NOMO-1 (cell line): ENCODE data around the gene ETNK2.

Source experiments
- DNase-seq, 2 experiments: peaks; one replicate each; lab custom pipeline; 2025; ENCODE audit not compliant: unreplicated experiment in 2 of 2; lab: John Stamatoyannopoulos, UW

ETNK2 gene

DNA sequence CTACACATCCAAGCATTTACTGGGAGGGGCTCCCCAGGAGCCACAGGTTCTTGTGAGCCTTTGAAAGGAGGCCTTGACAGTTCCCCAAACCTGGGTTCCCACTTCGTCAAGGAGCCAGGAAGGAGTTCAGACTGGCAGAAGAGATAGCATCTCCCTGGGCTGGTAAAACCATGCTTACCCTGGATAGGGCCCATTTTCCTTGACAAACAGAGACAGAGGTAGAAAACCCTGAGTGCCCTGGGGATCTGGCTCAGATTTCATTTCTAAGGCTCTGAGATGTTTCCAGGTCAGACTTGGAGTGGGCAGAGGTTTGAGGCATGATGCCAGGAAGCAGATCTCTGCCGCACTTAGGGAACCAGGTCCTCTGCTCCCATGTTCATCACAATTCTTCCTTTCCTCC lies 2.7 kb downstream of the ETNK2 start:
- DNase-seq, result no peak

DNA sequence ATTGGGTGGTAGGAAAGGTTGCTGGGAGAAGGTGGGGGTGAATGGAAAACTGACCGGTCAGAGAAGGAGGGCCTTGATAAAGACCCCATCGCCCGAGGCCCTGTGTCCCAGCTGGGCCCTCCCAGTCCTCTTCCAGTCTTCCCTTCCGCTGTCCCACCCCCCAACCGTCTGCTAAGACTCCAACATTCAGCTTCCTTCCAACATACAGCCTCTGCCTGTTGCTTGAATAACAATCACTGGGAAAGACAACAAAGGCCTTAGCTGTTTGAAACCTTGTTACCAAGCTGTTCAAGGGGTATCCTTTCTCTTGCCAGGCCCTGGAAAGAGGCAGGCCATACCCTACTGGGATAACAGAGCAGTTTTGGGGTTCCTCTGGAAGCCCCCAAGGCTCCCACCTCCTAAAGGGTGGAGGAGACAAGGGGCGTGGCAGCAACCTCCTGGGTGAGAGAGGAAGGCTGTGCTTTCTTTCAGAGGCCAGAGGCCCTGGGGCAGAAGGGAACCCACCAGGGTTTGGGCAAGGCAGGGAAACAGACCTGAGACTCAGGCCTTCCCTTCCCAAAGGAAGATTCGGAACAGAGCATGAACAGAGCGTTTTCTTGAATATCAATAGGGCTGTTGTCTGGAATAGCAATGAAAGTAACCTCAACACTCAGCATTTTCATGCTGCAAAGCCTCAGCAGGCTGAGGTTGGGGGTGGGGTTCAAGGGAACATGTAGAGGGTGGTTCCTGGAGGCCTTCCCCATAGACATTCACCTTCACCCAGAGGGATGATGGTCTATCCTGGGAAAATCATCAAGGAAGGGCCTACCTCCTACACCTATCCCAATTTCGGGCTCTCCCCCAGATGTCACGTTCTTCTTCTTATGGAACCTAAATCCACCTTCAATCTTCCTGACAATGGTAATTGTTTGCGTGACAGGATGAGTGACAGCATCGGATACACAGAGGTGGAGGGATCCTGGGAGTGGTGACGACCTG lies 4.1 kb downstream of the ETNK2 start:
- DNase-seq, result no peak

DNA sequence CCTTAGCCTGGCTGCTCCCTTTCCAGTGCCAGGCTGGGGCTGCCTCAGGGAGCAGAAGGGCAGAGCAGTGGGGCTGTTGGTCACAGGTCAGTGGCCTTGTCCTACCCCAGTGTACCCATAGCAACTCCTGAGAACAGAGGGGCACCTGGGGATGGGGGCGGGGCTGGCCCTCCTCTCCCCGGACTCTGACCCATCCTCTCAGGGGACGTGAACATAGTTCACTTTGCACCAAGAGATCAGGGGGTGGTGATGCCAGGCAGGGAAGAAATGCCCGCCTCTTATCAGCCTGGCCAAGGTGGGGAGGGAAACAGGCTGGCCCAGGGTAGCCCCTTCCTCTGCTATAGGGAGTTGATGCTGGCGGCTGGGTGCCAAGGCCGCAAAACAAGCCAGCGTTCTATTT lies 4.9 kb downstream of the ETNK2 start:
- no peak for DNase-seq

DNA sequence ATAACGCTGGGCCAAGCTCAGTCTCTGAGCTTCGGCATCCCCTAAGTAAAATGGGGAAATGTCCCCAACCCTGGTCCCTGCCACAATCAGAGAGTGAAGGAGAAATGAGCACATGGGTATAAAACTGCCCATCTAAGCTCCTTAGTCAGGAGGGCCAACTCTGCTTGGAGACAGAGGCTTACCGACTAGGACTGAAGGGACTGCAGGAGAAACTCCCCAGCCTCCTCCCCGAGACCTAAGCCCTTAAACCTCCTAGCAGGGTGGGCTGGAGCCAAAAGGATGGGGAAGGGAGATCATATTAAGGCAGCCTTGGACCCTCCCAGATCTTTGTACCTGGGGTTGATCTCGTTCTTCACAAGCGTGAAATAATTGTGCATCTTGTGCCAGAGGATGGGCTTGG lies 5.5 kb downstream of the ETNK2 start:
- no peak for DNase-seq

DNA sequence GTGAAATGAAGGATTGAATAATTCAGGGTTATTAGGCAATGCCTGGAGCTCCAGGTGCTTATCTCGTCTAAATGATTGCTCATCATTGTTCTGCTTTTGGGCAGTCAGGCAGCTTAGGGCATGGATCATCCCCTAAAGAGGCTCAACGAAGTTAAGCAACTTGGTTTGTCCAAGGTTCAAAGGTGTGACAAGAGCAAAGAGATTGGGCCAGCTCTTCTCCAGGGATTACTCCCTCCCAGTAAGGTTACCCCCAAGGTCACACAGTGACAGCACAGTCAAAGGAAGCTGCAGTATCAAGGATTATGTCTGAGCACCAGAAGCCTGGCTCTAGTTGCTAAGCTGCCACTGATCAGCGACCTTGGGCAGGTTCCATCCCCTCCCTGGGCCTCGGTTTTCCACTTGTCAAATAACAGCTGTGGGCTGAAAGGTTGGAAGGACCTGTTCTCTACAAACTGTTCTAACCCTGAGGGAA lies 6.8 kb downstream of the ETNK2 start:
- DNase-seq, result no peak

DNA sequence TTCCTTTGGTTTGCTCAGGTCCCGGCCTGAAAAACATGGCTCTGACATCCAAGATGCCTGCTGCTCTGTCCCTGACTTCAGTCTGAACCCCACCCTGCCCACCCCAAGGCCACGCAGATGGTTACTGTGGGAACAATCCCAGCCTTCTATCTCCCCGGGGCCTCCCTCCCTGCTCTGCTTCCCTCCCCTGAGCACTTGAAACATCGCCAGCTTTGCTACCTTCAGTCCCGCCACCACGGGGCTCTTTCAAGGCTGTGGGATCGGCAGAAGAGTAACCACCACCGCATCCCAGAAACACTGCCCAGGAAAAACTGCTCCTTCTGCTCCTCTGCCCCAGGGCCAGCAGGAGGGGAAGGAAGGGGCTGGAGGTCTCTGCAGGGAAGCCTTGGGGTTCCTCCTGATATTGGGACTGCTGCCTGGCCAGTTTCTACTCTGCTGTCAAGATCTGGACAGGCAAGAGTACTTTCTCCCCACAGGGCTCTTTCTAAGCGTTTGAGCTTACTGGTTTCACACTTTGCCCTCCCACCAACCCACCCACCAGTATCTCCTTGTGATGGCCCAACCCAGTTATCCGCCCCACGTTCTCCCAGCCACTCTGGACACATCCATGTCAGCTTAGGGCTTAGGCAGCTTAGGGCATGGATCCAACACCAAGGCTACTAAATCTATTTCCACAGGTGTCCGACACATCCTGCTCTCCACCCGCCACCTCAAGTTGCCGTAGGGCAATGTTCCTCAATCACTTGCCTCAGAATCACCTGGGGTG lies 8.4 kb downstream of the ETNK2 start:
- no peak for DNase-seq

DNA sequence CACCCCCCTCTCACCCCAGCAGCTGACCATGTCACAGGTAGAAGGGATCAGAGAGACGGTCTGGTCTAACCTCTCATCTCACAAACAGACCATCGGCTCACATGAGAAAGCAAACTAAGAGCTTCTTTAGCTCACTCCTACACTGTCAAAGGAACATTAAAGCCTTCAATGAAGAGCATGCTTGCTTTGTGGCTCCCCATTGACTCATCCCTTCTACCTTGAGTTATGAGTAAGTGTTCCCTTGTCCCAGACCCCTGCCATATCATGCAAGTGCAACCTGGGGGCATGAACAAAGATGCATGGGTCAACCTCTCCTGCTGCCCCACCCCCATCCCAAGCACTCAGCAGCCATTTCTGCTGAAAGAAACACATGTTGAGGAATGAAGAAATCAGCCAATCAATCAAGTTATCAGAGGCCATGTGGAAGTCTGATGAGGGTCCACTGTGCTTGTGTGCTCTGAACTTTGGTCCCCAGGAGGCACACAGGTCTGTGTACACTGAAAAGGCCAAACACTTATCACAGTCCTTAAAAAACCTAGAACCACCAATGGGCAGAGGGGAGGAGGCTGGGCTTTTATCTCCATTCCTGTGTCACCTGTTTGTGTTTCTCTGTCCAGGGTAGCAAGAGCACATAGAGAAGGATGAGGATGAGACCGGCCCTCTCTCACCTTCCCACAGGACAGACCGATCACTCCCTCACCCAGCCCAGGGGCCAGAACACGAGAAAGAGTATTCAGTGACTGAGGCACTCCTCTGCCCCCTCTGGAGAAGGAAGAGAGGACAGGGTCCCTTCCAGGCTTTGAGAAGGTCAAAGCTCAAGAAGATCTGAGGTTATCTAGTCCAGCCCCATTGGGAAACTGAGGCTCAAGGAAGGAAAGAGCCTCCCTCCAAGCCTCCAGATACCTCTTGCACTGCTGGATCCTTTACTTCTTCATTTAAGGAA lies 9.5 kb downstream of the ETNK2 start:
- DNase-seq, result no peak

DNA sequence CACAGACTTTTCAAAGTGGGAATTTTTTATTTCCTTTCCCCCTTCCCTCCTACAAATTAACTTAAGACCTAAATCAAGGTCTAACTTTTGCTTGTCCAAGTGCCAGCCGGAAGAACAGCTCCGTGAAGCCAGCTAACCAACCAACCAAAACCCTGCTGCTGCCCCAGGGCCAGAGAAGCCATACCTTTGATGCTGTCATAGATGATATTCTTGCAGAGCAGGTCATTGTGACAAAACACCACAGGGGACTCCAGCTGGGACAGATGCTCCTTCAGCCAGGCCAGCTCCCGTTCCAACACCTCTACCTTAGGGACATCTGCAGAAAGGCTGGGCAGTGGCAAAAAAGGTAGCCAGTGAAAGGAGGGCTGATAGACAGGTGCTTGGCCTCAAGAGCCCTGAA lies 10.7 kb downstream of the ETNK2 start:
- DNase-seq, result no peak

DNA sequence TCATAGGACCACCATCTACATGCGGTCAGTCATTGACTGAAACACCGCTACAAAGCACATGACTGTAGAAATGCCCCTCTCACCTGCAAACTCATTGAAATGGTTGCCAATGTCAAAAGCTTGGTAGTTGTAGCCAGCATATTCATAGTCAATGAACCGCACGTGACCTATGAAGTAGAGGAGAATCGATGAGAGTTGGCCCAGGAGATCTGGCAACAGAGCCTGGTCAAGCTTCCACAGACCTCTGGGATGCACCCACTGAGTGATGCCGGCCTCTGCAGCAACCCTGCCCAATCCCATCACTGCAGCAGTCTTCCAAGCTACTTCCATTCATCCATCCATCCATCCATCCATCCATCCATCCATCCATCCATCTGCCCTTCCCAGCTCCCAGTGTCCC lies 11.9 kb downstream of the ETNK2 start:
- DNase-seq, result no peak

DNA sequence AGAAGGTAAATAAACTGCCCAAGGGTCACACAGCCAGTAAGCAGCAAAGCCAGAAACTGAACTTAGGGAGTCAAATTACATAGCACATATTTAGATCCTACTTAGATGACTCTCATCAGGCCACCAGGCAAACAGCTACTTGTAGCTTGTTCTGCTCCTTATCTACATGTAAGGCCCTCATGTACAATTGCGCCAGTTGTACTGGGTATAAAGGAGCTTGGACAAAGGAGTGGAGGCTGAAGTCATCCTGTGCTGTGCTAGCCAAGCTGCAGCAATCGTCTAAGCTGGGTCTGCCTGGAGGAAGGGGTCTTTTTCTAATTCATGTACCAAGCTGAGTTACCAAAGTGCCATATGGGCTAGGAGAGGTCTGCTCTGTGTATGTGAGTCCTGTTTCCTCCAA lies 12.8 kb downstream of the ETNK2 start:
- DNase-seq, result no peak

DNA sequence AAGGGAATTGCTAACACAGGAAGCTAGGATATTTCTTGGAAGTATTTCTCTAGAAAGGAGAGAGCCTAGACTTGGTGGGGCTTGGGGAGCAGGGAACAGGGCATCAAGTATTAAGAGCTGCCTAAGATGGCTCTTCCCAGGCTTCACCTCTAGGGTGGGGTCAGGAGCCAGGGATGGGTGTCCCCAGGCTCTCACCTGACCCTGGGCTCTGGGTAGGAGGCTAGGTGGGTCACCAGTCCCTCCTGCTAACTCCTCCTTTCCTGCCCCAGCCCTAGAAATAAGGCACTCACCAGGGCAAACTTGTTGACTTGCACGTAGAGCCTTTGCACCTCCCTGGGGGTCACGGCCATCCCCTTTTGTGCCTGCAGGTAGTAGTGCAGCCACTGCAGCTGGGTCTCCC lies 15.0 kb downstream of the ETNK2 start:
- no peak for DNase-seq

DNA sequence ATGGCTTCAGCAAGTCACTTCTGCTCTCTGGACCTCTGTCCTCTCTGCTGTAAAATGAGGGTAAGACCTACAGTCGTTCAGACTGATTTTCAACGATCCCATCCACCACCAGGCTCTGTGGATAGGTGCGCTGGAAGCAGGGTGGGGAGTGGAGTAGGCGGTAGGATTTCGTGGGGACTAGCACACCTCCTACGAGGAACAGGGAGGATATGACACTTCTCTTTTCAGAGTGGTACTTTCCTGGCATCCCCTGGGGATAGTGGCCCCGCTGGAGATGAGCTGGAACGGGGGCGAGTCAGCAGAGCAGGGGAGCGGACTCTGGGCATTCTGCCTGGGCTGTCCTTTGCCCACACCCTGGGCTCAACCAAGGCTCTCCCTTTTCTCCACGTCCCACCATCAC lies 17.7 kb downstream of the ETNK2 start:
- DNase-seq, result no peak

DNA sequence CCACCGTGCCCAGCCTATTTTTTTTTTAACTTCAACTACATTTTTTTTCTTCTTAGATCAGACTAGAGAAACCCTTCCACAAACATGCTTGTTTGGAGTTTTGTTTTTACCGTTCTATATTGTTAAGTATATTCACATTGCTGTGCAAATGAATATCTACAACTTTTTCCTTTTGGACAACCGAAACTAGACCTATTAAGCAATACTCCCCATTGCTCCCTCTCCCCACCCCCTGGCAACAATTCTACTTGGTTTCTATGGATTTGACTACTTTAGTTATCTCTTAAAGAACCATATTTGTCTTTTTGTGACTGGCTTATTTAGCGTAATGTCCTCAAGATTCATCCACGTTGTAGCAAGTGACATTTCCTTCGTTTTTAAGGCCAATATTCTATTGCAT lies 19.1 kb downstream of the ETNK2 start:
- DNase-seq, result no peak

DNA sequence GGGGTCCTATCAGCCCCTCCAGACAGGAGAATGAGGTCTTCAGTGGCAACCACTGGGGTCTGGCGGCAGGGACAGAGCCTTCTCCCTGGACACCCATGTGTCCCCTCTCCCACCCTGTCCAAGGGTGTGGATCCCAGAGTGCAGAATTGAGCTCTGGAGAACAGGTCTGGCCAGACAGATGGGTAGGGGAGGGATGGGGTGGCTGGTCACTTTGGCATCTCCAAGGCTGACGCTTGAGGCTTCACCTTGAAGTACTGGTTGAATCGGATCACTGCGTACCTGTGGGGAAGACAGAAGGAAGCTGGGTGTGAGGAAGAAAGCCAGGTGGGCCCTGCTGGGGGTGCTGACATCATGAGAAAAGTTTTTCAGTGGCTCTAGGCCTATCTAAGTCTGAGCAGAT lies 19.9 kb downstream of the ETNK2 start:
- no peak for DNase-seq

DNA sequence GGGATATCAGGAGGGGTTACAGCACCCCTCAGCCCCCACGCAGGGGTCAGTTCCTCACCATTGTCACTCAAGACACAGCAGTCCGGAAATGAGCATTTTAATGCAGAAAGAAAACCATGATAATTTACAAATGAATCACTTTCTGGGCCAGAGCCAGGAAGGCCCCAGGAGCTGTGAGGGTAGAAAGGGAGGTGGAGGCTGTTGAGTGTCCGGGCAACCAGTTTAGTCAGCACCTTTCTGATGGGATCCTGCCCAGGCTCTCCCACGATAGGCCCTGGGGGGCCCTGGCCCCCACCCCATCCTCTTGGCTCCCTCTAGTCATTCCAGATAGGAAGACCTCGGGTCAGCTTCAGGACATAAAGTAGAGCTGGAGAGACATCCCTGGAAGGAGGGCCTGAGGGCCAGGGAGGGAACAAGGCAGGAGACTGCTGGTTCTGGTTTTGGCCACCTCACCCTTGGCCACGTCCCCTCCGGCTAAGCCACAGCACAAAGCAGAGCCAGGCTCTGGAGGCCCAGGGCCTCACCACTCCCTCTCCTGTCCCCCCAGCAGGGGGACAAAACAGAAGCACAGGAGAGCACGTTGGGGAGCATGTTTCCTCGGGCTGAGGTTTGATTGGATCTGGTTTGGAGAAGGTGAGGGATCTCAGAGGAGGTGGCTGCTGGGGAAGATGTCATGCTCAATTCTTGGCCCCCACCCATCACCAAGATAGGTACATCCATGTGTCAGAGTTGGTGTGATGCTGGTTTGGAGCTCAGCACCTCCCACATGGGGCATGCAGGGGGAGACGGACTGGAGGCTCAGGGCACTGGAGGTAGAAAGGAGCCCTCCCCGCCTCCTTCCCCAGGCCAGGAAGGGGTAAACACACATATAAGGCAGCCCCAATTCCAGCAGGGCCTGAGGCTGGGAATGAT lies 20.6 kb downstream of the ETNK2 start:
- DNase-seq, result no peak

DNA sequence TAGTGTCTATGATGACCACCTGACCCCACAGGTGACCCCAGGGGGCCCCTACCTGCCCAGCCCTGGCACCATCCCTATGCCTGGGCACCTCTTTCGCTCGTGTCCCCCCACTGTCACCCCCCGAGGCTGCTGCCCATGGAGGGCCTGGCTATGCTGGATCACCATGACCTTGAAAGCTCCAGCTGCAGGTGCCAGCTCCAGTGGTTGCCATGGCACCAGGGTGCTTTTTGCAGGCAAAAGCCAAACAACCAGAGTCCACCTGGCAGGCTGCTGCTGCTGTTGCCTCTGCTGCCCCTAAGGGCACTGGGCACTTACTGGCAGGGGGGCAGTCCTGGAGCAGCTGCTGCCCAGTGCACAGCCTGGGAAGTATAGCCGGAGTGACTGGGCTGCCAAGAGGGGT lies 21.7 kb downstream of the ETNK2 start:
- DNase-seq, result no peak

DNA sequence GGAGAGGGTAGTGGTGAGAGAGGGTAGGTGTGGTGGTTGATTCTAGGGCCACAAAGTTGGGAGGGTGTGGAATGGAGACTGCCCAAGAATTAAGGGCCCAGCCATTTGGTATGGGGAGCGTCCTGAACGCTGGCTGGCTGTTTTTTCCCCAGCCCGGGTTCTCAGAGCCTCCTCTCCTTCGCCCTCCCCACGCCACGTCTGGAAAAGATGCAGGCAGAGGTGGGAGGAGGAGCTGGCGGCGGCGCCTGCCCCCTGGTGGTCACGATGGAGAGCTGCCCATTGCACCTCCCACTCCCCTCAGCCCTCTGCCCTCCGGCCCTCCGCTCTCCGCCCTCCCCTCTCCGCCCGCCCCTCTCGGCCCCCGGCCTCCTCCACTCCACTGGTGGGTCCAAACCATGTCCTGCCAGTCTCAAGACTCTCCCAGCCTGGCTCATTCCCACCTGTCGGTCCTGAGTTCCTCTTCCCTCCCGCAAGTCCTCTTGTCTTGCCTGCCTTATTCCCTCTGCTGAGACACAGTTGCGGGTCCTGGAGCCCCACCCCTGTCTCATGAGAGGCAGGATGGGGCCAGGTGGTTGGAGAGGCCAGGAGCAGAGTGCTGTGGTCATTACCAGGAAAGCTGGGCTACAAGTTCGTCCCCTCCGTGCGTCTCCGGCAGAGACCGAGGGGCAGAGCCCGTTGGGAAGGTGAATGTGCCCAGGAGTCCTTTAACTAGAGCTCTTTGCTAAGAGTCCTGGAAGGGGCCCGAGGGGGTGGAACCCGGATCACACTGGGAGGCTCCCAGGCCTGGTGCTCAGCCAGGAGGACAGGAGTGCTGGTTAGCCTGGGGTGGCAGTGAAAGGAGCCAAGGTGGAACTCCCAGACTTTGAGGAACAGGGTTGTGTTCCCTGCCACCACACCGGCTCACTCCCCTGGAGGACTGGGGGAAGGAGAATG lies 22.6 kb downstream of the ETNK2 start:
- DNase-seq, result peak; percentile 19 to 57

DNA sequence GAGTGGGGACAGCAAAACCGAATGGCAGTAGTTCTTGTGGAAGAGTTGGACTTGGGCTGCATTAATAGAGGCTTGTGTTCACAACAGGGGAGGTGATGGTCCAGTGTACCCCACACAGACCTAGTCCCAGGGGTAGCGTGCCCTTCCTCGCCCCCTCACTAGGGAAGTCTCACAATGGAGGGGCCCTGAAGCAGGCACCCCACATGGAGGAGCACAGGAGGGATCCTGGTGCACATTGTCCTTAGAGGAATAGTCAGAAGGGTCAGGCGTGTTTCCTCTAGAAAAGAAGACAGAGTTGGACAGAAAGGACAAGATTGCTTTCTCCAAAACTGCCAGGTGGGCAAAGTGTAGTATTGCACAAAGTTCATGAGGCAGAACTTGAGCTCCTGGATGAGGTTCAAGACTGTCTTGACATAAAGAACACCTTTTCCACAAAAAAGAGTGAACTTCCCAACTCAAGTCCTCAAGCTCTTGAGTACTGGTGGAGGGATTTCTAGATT lies 23.3 kb downstream of the ETNK2 start:
- DNase-seq, result no peak
